ENCODE results near the gene CIAO2B.
"Not testable (repeated sequence)": the region's sequence is repeated elsewhere in the genome, so short reads cannot be mapped to it uniquely, and the experiment has no call there.

The CIAO2B gene

DNA sequence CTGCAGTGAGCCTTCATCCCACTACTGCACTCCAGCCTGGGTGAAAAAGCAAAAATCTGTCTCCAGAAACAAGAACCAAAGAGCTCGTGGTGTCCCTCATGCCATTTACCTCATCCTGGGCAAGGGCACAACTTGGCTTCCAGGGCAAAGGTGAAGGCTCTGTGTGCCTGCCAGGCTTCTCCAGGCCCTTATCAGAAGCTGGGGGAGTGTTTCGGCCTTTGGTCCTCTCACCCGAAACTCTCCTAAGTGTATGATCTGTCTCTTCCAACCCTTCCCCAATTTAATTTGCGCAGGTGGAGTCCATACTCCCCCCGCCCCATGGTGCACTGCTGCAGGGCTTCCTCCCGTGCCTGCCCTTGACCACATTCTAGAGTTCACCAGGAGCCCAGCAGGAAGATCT, 2.3 kb upstream of the CIAO2B start:
- TF ChIP-seq EZH2 (IDR thresholded peaks at IDR 0.05; ENCODE audit: borderline replicate concordance, low read depth, low read length, severe bottlenecking): no peak
- TF ChIP-seq, protein P1, sequence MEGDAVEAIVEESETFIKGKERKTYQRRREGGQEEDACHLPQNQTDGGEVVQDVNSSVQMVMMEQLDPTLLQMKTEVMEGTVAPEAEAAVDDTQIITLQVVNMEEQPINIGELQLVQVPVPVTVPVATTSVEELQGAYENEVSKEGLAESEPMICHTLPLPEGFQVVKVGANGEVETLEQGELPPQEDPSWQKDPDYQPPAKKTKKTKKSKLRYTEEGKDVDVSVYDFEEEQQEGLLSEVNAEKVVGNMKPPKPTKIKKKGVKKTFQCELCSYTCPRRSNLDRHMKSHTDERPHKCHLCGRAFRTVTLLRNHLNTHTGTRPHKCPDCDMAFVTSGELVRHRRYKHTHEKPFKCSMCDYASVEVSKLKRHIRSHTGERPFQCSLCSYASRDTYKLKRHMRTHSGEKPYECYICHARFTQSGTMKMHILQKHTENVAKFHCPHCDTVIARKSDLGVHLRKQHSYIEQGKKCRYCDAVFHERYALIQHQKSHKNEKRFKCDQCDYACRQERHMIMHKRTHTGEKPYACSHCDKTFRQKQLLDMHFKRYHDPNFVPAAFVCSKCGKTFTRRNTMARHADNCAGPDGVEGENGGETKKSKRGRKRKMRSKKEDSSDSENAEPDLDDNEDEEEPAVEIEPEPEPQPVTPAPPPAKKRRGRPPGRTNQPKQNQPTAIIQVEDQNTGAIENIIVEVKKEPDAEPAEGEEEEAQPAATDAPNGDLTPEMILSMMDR (IDR thresholded peaks at IDR 0.05; ENCODE audit: borderline replicate concordance, extremely low read depth, low read length, poor library complexity, severe bottlenecking): no peak
- no peak for ATAC-seq (ENCODE audit: insufficient read depth, low read depth)
- peaks cover 18% of the 10 kb centered on the region for H4K20me1 ChIP-seq (ENCODE audit: insufficient read depth, low read length)
- H3K9me3 ChIP-seq (ENCODE audit: insufficient read depth, low read length, severe bottlenecking): no peaks in the 10 kb centered on the region
- H3K4me2 ChIP-seq (ENCODE audit: insufficient read depth, low read length): peak overlapping the region; percentile 97
- no peak for DNase-seq
- H3K27me3 ChIP-seq (ENCODE audit: insufficient read depth, low read length, poor library complexity): no peaks in the 10 kb centered on the region
- H3K36me3 ChIP-seq (ENCODE audit: insufficient read depth, low read length): peaks cover 50% of the 10 kb centered on the region
- peaks cover 49% of the 10 kb centered on the region for H3K79me2 ChIP-seq (ENCODE audit: insufficient read depth, low read length)
- H3K9ac ChIP-seq (ENCODE audit: low read depth, low read length): no peak overlapping the region
- no peak overlapping the region; a peak in 1 of 4 replicates for H3K4me3 ChIP-seq (ENCODE audit: low read depth in 1 of 2, low read length in 2 of 2)
- H2AFZ ChIP-seq (ENCODE audit: low read depth, low read length): no peak overlapping the region
- no peak overlapping the region for H3K27ac ChIP-seq (ENCODE audit: low read length)
- peaks cover 38% of the 10 kb centered on the region for H3K4me1 ChIP-seq (ENCODE audit: insufficient read depth, low read length)

DNA sequence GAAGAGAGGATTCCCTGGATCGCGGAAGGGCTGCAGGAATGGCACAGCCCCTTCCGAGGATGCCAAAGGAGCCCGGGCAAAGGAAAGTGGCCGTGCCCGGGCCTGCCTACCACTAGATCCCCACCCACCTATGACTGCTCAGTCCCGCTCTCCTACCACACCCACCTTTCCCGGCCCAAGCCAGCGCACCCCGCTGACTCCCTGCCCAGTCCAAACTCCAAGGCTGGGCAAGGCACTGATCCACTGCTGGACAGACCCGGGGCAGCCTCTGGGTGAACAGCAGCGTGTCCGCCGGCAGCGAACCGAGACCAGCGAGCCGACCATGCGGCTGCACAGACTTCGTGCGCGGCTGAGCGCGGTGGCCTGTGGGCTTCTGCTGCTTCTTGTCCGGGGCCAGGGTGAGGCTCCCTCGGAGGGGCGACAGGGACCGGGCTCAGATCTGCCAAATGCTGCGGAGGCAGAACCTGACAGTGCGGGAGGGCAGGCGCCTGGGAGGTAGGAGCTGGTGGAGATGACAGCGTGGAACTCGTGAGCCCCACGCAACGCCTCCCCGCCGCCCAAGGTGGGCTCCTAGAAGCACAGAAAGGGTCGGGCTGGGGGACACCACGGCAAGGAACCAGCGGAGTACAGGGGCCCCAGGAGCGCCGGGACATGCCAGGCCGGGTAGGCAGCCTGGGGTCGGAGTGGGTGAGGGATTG, 1.3 kb upstream of the CIAO2B start, which contains the start of gene CES2:
Gene CES2 (plus strand): TSS at position 203 of the 698 bp plus-strand sequence. CDS start 120 bp downstream, at position 323.
- TF ChIP-seq EZH2 (IDR thresholded peaks at IDR 0.05; ENCODE audit: borderline replicate concordance, low read depth, low read length, severe bottlenecking): no peak
- TF ChIP-seq, protein P1 (IDR thresholded peaks at IDR 0.05; ENCODE audit: borderline replicate concordance, extremely low read depth, low read length, poor library complexity, severe bottlenecking): no peak
- Histone ChIP-seq H3K9me3 (ENCODE audit: insufficient read depth, low read length, severe bottlenecking) (no peaks in the 10 kb centered on the region), H3K9ac (ENCODE audit: low read depth, low read length) (peak within 1 kb of the TSS; percentile 98), H4K20me1 (ENCODE audit: insufficient read depth, low read length) (peaks cover 14% of the 10 kb centered on the region), H3K27ac (ENCODE audit: low read length) (peak within 1 kb of the TSS; percentile 90), H3K36me3 (ENCODE audit: insufficient read depth, low read length) (peaks cover 40% of the 10 kb centered on the region), H3K4me1 (ENCODE audit: insufficient read depth, low read length) (peaks cover 38% of the 10 kb centered on the region), H3K4me2 (ENCODE audit: insufficient read depth, low read length) (peak within 1 kb of the TSS; percentile 97), H3K4me3 (ENCODE audit: low read depth in 1 of 2, low read length in 2 of 2) (peak within 1 kb of the TSS; percentile 96 to 97), H3K27me3 (ENCODE audit: insufficient read depth, low read length, poor library complexity) (no peaks in the 10 kb centered on the region), H3K79me2 (ENCODE audit: insufficient read depth, low read length) (peaks cover 49% of the 10 kb centered on the region), H2AFZ (ENCODE audit: low read depth, low read length) (peak within 1 kb of the TSS; percentile 96)
- DNase-seq (no peak), ATAC-seq (ENCODE audit: insufficient read depth, low read depth) (no peak)

DNA sequence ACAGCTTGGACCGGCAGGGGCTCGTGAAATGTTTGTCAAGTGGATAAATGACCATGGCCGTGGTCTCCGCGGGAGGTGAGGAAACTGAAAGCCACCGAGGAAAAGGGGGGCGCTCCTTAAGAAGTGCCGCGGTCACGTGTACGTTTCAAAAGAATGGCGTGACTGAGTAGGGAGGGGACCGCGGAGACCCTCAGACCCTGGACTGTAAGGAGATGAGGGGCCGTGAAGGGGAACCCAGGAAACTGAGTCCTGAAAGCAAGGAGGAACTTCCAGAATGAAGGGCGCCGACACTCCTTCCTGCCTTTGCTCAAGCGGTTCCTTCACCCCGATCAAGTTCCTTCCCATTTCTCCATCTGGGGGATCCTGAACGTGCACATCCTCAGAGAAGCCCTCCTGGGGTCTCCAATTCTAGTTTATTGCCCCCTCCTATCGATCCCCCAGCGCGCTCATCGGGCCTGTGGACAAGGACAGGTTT, 674 bp upstream of the CIAO2B start:
- Histone ChIP-seq H2AFZ (ENCODE audit: low read depth, low read length) (peak overlapping the region; percentile 96), H4K20me1 (ENCODE audit: insufficient read depth, low read length) (peaks cover 13% of the 10 kb centered on the region), H3K4me3 (ENCODE audit: low read depth in 1 of 2, low read length in 2 of 2) (peak overlapping the region; percentile 96 to 97), H3K27ac (ENCODE audit: low read length) (peak overlapping the region; percentile 90), H3K79me2 (ENCODE audit: insufficient read depth, low read length) (peaks cover 49% of the 10 kb centered on the region), H3K4me1 (ENCODE audit: insufficient read depth, low read length) (peaks cover 38% of the 10 kb centered on the region), H3K9ac (ENCODE audit: low read depth, low read length) (peak overlapping the region; percentile 98), H3K4me2 (ENCODE audit: insufficient read depth, low read length) (peak overlapping the region; percentile 97), H3K36me3 (ENCODE audit: insufficient read depth, low read length) (peaks cover 34% of the 10 kb centered on the region)
- H3K9me3 ChIP-seq (ENCODE audit: insufficient read depth, low read length, severe bottlenecking); H3K27me3 ChIP-seq (ENCODE audit: insufficient read depth, low read length, poor library complexity); DNase-seq: not testable (repeated sequence)
- ATAC-seq (ENCODE audit: insufficient read depth, low read depth): peak; percentile 9; the same call in 2 of the 3 replicates

DNA sequence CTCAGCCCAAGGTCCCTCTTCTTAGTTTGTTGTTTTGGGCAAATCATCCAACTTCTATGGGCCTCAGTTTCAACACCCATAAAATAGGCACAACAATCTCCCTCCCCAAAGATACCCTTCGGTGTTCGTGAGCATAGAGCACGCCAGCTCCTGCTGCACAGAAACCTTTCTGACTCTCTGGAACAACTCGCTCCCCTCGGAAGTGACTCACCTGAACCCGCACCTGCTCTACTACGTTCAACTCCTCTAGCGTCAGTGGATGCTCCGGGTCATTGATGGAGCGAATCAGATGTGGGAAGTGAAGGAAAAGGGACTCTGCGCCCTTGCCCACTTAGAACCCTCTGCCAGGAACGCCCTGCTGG, 445 bp downstream of the CIAO2B start:
- TF ChIP-seq EZH2 (IDR thresholded peaks at IDR 0.05; ENCODE audit: borderline replicate concordance, low read depth, low read length, severe bottlenecking): no peak
- TF ChIP-seq, protein P1 (IDR thresholded peaks at IDR 0.05; ENCODE audit: borderline replicate concordance, extremely low read depth, low read length, poor library complexity, severe bottlenecking): no peak
- peaks cover 49% of the 10 kb centered on the region for H3K79me2 ChIP-seq (ENCODE audit: insufficient read depth, low read length)
- peak overlapping the region; percentile 96 for H2AFZ ChIP-seq (ENCODE audit: low read depth, low read length)
- peak overlapping the region; percentile 90 for H3K27ac ChIP-seq (ENCODE audit: low read length)
- peaks cover 24% of the 10 kb centered on the region for H3K36me3 ChIP-seq (ENCODE audit: insufficient read depth, low read length)
- DNase-seq (no peak), ATAC-seq (ENCODE audit: insufficient read depth, low read depth) (no peak)
- H4K20me1 ChIP-seq (ENCODE audit: insufficient read depth, low read length): peaks cover 13% of the 10 kb centered on the region
- peak overlapping the region; percentile 98 for H3K9ac ChIP-seq (ENCODE audit: low read depth, low read length)
- peaks cover 38% of the 10 kb centered on the region for H3K4me1 ChIP-seq (ENCODE audit: insufficient read depth, low read length)
- H3K27me3 ChIP-seq (ENCODE audit: insufficient read depth, low read length, poor library complexity): no peaks in the 10 kb centered on the region
- H3K9me3 ChIP-seq (ENCODE audit: insufficient read depth, low read length, severe bottlenecking): no peaks in the 10 kb centered on the region
- peak overlapping the region; percentile 97 for H3K4me2 ChIP-seq (ENCODE audit: insufficient read depth, low read length)
- H3K4me3 ChIP-seq (ENCODE audit: low read depth in 1 of 2, low read length in 2 of 2): peak overlapping the region; percentile 96 to 97

Data from DND-41 (cell line).